ENCODE data around the gene MTX1. TPM values are rescaled to one million over a fixed set of nuclear protein-coding genes. Genes with fewer than 3 reads are reported as not detected.

MTX1 gene
- total and polyA plus RNA-seq, 4 experiments from 2014 or later, result 17.7 to 65.5 (median 30.4) TPM

DNA sequence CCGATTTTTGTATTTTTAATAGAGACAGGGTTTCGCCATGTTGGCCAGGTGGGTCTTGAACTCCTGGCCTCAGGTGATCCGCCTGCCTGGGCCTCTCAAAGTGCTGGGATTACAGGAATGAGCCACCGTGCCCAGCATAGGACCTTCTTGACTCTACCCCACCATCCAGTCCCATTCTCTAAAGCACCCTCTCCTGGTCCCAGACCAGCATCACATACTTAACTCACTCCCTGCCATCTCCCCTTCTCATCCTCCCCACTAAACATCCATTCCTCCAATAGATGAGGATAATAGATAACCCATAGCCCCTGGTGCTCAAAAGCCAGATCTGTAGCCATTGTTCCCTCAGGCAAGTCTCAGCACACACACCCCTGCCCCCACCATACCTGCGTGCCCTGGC lies 44.7 kb downstream of the MTX1 start:
- H3K9me3 ChIP-seq (ENCODE audit: control insufficient read depth in 1 of 2, low read length in 2 of 2), result no peaks in the 10 kb centered on the region
- intact Hi-C loops (cut with micrococcal nuclease), result no loop called here
- H3K36me3 Mint-ChIP-seq, result peaks cover 15 to 16% of the 10 kb centered on the region in 2 donors
- peaks cover 23% of the 10 kb centered on the region for H3K4me1 ChIP-seq (ENCODE audit: insufficient read depth, low read length)
- DNase-seq, result no peak
- peaks cover 16% of the 10 kb centered on the region for H3K36me3 ChIP-seq (ENCODE audit: insufficient read depth, low read length)
- no peaks in the 10 kb centered on the region for H3K27me3 Mint-ChIP-seq
- H3K4me3 ChIP-seq (ENCODE audit: low read length in 2 of 2), result no peak overlapping the region
- CTCF ChIA-PET (ENCODE audit: partially characterized antibody), result interaction anchor here (4.2 to 6.0 kb wide), 3 partner anchors 7 to 69 kb away, joined by 53 to 143 read pairs (median 77); partner anchors contain the start of genes RUSC1 and SCAMP3
- no peaks in the 10 kb centered on the region for H3K27me3 ChIP-seq (ENCODE audit: insufficient read depth, low read length)
- H3K4me3 Mint-ChIP-seq, result peak overlapping the region in 6 of 8 donors; percentile 46 to 83 (median 66)
- POLR2A ChIA-PET (ENCODE audit: partially characterized antibody), result interaction anchor here (0.7 to 5.7 kb wide), 4 partner anchors 7 to 70 kb away, joined by 3 to 59 read pairs (median 4); partner anchors contain the start of genes SCAMP3 and THBS3
- H3K27ac ChIP-seq (ENCODE audit: low read depth, low read length), result no peak overlapping the region
- peaks cover 18 to 45% (median 28%) of the 10 kb centered on the region in 4 donors for H3K4me1 Mint-ChIP-seq
- H3K27ac Mint-ChIP-seq, result peak overlapping the region in 3 of 7 donors; percentile 19 to 88 (median 79)
- H3K9me3 Mint-ChIP-seq, result no peaks in the 10 kb centered on the region

DNA sequence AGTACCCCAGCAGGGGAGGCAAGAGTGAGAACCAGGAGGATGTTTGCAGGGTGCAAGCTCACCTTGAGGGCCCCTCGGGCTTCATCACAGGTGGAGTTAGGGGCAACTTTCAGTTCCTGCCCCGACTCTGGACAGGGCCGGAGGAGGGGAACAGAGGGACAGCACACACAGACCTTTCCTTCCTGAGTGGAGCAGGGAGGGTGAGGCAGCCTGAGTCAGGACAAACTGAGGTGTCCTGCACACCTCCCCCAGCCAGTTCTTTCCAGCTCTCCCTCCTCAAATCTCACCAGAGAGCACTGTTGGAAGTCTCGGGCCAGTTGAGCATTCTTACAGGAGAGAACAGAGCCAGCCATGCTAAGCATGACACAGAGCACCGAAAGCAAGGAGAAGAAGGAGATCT lies 45.3 kb downstream of the MTX1 start:
- no peak overlapping the region for H3K4me3 ChIP-seq (ENCODE audit: low read length in 2 of 2)
- intact Hi-C loops (cut with micrococcal nuclease), result no loop called here
- ChIA-PET POLR2A (ENCODE audit: partially characterized antibody) (interaction anchor here (0.7 to 3.6 kb wide), 5 partner anchors 9 to 71 kb away, joined by 3 to 16 read pairs (median 3); partner anchors contain the start of gene THBS3), CTCF (ENCODE audit: partially characterized antibody) (interaction anchor here (1.3 kb wide), 1 partner anchor 68 kb away, joined by 3 read pairs; no protein-coding TSS in a partner anchor)
- DNase-seq, result no peak
- H3K27me3 ChIP-seq (ENCODE audit: insufficient read depth, low read length), result no peaks in the 10 kb centered on the region
- H3K27ac ChIP-seq (ENCODE audit: low read depth, low read length), result no peak overlapping the region
- Mint-ChIP-seq H3K4me1 (peaks cover 18 to 45% (median 28%) of the 10 kb centered on the region in 4 donors), H3K27me3 (no peaks in the 10 kb centered on the region), H3K4me3 (peak overlapping the region; percentile 71 to 87 (median 83)), H3K27ac (peak overlapping the region in 6 of 7 donors; percentile 19 to 85 (median 69)), H3K9me3 (no peaks in the 10 kb centered on the region), H3K36me3 (peaks cover 15 to 21% of the 10 kb centered on the region in 2 donors)
- H3K4me1 ChIP-seq (ENCODE audit: insufficient read depth, low read length), result peaks cover 23% of the 10 kb centered on the region
- H3K36me3 ChIP-seq (ENCODE audit: insufficient read depth, low read length), result peaks cover 20% of the 10 kb centered on the region
- H3K9me3 ChIP-seq (ENCODE audit: control insufficient read depth in 1 of 2, low read length in 2 of 2), result no peaks in the 10 kb centered on the region

DNA sequence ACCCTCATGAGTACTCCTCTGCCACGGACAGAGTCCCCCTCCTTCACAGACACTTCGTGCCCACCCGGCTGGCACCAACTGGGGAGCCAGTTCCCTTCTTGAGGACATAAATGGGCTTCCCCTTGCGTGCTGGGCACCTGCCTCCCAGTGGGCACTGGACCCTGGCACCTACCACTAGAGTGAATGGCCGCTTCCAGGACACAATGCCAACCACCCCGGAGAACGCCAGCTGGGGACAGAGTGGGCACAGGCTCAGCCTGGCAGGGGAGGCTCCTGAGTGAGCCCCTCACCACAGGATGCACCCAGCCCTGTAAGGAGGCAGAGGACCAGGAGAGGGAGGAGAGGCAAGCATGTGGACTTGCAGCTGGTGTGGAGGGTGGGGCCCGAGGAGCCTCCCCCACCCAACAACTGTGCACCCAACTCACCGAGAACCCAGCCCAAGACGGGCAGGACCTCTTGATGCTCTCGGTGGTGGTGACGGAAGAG lies 45.8 kb downstream of the MTX1 start:
- peak overlapping the region; percentile 52 for H3K27ac ChIP-seq (ENCODE audit: low read depth, low read length)
- Mint-ChIP-seq H3K4me1 (peaks cover 18 to 45% (median 28%) of the 10 kb centered on the region in 4 donors), H3K9me3 (no peaks in the 10 kb centered on the region), H3K36me3 (peaks cover 15 to 21% of the 10 kb centered on the region in 2 donors), H3K27me3 (no peaks in the 10 kb centered on the region), H3K27ac (peak overlapping the region; percentile 19 to 85 (median 63)), H3K4me3 (peak overlapping the region; percentile 71 to 87 (median 83))
- H3K4me1 ChIP-seq (ENCODE audit: insufficient read depth, low read length), result peaks cover 23% of the 10 kb centered on the region
- intact Hi-C loops (cut with micrococcal nuclease), result no loop called here
- H3K4me3 ChIP-seq (ENCODE audit: low read length in 2 of 2), result peak overlapping the region in 1 of 2 donors; percentile 67
- POLR2A ChIA-PET (ENCODE audit: partially characterized antibody), result interaction anchor here (0.7 to 3.6 kb wide), 4 partner anchors 9 to 70 kb away, joined by 3 to 16 read pairs (median 4); partner anchors contain the start of gene THBS3
- CTCF ChIA-PET (ENCODE audit: partially characterized antibody), result interaction anchor here (1.3 kb wide), 1 partner anchor 68 kb away, joined by 3 read pairs; no protein-coding TSS in a partner anchor
- no peak for DNase-seq
- H3K9me3 ChIP-seq (ENCODE audit: control insufficient read depth in 1 of 2, low read length in 2 of 2), result no peaks in the 10 kb centered on the region
- H3K36me3 ChIP-seq (ENCODE audit: insufficient read depth, low read length), result peaks cover 20% of the 10 kb centered on the region
- H3K27me3 ChIP-seq (ENCODE audit: insufficient read depth, low read length), result no peaks in the 10 kb centered on the region

DNA sequence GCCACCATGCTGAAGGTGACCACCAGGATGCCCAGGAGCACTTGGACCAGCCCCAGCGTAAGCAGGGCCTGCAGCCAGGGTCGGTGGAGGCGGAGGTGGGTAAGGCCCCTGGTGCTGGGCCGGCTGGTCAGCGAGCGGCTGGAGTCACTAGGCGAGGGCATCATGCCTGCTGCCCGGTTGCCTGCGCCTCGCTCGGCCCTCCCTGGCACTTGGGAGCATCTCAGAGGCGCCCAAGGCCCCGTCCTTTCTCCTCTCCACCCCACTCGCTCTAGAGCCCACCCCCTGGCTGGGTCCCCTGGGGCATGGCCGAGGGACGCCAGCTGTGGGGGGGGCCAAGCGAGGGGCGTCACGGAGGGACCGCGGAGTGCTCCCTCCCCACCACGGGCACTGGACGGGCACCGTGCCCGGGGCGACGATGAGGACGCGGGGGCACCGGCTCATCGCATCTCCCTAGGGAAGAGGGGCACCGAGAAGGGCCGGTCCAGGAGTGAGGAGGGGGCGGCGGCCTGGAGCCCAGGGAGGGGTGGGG lies 46.3 kb downstream of the MTX1 start:
- ChIA-PET CTCF (ENCODE audit: partially characterized antibody) (interaction anchor here (1.3 to 1.4 kb wide), 2 partner anchors 68 to 69 kb away, joined by 3 to 4 read pairs; no protein-coding TSS in a partner anchor), POLR2A (ENCODE audit: partially characterized antibody) (interaction anchor here (0.8 to 3.6 kb wide), 6 partner anchors 10 to 316 kb away, joined by 3 to 17 read pairs (median 6); partner anchors contain the start of genes ASH1L and CLK2)
- no peaks in the 10 kb centered on the region for H3K9me3 ChIP-seq (ENCODE audit: control insufficient read depth in 1 of 2, low read length in 2 of 2)
- H3K4me3 ChIP-seq (ENCODE audit: low read length in 2 of 2), result peak overlapping the region in 1 of 2 donors; percentile 67
- no peaks in the 10 kb centered on the region for H3K27me3 Mint-ChIP-seq
- H3K36me3 ChIP-seq (ENCODE audit: insufficient read depth, low read length), result peaks cover 24% of the 10 kb centered on the region
- H3K27me3 ChIP-seq (ENCODE audit: insufficient read depth, low read length), result no peaks in the 10 kb centered on the region
- peaks cover 15 to 23% of the 10 kb centered on the region in 2 donors for H3K36me3 Mint-ChIP-seq
- H3K9me3 Mint-ChIP-seq, result no peaks in the 10 kb centered on the region
- DNase-seq, result no peak
- peak overlapping the region; percentile 79 to 87 (median 83) for H3K4me3 Mint-ChIP-seq
- H3K27ac ChIP-seq (ENCODE audit: low read depth, low read length), result peak overlapping the region; percentile 52
- H3K4me1 ChIP-seq (ENCODE audit: insufficient read depth, low read length), result peaks cover 23% of the 10 kb centered on the region
- peaks cover 18 to 45% (median 28%) of the 10 kb centered on the region in 4 donors for H3K4me1 Mint-ChIP-seq
- peak overlapping the region in 2 of 7 donors; percentile 56 to 75 for H3K27ac Mint-ChIP-seq
- intact Hi-C loops (cut with micrococcal nuclease), result loop anchor here (1.0 kb wide), 1 partner anchor 19 kb away; the partner anchor contains the start of gene CLK2

DNA sequence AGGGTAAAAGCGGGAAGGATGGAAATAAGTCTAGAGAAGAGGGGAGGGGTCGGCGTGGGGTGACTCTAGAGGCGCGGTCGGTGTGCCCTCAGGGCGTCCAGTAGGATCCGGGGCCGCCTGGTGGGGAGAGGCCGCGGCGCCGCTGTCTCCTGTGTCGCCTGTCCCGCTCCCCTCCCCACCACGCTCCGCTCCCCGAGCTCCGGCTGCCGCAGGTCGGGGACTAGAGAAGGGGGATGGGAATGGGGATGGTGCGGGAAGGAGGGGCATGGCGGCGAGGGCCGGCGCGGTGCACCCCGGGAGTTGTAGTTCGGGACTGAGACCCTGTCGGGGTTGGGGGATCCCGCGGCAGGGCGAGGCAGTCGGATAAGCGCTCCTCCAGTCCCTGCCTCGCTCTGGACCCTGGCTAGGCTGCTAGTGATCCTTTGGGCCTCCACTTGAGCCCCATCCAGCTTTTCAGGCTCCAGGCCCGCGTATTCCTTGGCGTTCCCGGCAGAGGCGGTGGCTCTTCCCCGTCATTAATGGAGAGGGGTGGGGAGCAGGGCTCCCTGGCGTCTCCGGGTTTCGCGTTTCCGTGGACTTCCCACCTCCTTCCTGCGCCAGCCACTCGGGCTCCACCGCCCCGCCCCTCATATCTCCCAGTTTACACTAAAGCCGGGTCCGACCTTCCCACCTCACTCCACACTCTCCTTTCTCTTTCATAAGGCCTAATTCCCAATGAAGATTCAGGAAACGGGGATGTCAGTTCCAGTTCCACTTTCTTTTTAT lies 46.9 kb downstream of the MTX1 start, which contains the start of gene ENTREP3:
Gene ENTREP3 (minus strand): TSS at position 241 of the 765 bp plus-strand sequence. CDS start 606 bp downstream, outside the sequence.
- no peaks in the 10 kb centered on the region for H3K9me3 Mint-ChIP-seq
- Histone ChIP-seq H3K36me3 (ENCODE audit: insufficient read depth, low read length) (peaks cover 27% of the 10 kb centered on the region), H3K9me3 (ENCODE audit: control insufficient read depth in 1 of 2, low read length in 2 of 2) (no peaks in the 10 kb centered on the region), H3K4me1 (ENCODE audit: insufficient read depth, low read length) (peaks cover 23% of the 10 kb centered on the region), H3K27me3 (ENCODE audit: insufficient read depth, low read length) (no peaks in the 10 kb centered on the region), H3K4me3 (ENCODE audit: low read length in 2 of 2) (peak within 1 kb of the TSS; percentile 42 to 67), H3K27ac (ENCODE audit: low read depth, low read length) (peak within 1 kb of the TSS; percentile 52)
- peaks cover 18 to 49% (median 31%) of the 10 kb centered on the region in 4 donors for H3K4me1 Mint-ChIP-seq
- peak within 1 kb of the TSS; percentile 79 to 87 (median 83) for H3K4me3 Mint-ChIP-seq
- intact Hi-C loops (cut with micrococcal nuclease), result loop anchor here (1.0 kb wide), 1 partner anchor 18 kb away; the partner anchor contains the start of gene CLK2
- ChIA-PET CTCF (ENCODE audit: partially characterized antibody) (interaction anchor here (1.4 kb wide), 1 partner anchor 68 kb away, joined by 4 read pairs; no protein-coding TSS in a partner anchor), POLR2A (ENCODE audit: partially characterized antibody) (interaction anchor here (0.8 to 3.6 kb wide), 8 partner anchors 11 to 315 kb away, joined by 3 to 17 read pairs (median 4); partner anchors contain the start of genes ASH1L and CLK2)
- peak; percentile 62 to 77 (median 67) for DNase-seq
- H3K27me3 Mint-ChIP-seq, result no peaks in the 10 kb centered on the region
- peak within 1 kb of the TSS; percentile 53 to 94 (median 77) for H3K27ac Mint-ChIP-seq
- H3K36me3 Mint-ChIP-seq, result peaks cover 18 to 26% of the 10 kb centered on the region in 2 donors

DNA sequence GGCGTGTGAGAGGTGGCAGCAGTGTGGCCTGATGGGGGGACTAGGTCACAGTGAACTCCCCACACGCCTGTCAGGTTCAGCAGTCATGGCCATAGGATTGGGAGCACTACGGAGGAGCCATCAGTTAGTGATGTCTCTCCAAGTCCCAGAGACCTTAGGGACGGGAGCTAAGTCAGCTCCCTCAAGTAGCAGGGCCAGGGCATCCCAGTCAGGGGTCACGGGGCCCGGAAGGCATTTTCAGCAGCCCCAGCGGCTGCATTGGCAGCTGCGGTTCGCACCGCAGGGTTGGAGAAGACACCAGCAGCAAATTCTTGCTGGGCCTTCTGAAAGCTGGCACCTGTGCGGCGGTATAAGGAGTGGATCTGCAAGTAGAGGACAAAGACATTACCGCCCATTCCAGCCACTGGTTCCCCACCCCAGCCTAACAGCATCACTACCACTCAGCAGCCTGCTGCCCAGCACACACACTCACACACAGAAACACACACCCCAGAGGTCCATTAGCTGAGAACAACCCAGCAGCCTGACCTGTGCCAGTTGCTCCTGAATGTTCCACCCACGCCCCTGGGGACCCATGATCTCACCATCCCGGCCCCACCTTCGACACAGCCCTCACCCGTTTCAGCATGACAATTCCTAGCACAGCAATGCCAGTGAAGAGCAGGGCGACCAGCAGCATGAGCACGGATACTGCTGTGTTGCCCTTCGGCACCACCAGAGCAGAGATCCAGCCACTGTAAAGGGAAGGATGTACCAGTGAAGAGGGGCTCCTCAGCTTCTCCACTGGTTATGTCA lies 47.8 kb downstream of the MTX1 start:
- Histone ChIP-seq H3K4me3 (ENCODE audit: low read length in 2 of 2) (no peak overlapping the region), H3K4me1 (ENCODE audit: insufficient read depth, low read length) (peaks cover 31% of the 10 kb centered on the region), H3K27me3 (ENCODE audit: insufficient read depth, low read length) (no peaks in the 10 kb centered on the region), H3K9me3 (ENCODE audit: control insufficient read depth in 1 of 2, low read length in 2 of 2) (no peaks in the 10 kb centered on the region), H3K27ac (ENCODE audit: low read depth, low read length) (no peak overlapping the region), H3K36me3 (ENCODE audit: insufficient read depth, low read length) (peaks cover 29% of the 10 kb centered on the region)
- Mint-ChIP-seq H3K27me3 (no peaks in the 10 kb centered on the region), H3K36me3 (peaks cover 21 to 30% of the 10 kb centered on the region in 2 donors), H3K4me1 (peaks cover 17 to 50% (median 38%) of the 10 kb centered on the region in 4 donors), H3K9me3 (no peaks in the 10 kb centered on the region), H3K4me3 (peak overlapping the region; percentile 67 to 87 (median 78)), H3K27ac (peak overlapping the region; percentile 36 to 94 (median 76))
- ChIA-PET POLR2A (ENCODE audit: partially characterized antibody) (interaction anchor here (1.0 to 3.6 kb wide), 5 partner anchors 10 to 56 kb away, joined by 3 to 17 read pairs (median 9); partner anchors contain the start of gene CLK2), CTCF (ENCODE audit: partially characterized antibody) (interaction anchor here (1.4 to 1.6 kb wide), 2 partner anchors 17 to 68 kb away, joined by 3 to 4 read pairs; partner anchors contain the start of gene CLK2)
- intact Hi-C loops (cut with micrococcal nuclease), result no loop called here
- DNase-seq, result no peak
